Measurements from ENCODE around the gene MUSK.

DNA sequence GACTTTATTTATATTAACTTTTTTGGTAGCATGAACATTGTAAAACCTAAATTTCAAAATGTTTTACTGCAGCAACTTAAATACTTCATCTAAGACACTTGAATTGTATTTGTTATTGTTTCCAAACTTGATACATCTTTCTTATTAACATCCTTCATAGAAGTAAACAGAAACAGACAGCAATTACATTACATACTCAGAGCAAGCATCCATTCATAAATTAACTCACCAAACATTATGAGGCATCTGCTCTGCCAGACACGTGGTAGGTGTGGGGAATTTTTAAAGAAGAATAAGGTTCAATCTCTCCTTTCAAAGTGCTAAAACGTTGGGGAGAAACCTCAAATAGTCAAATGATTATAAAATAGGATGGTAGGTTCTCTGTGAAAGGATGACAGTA is 130.8 kb downstream of the MUSK start:
- TF ChIP-seq POLR2A (IDR thresholded peaks at IDR 0.05; ENCODE audit: low read depth, low read length) (no peak), POLR2AphosphoS5 (IDR thresholded peaks at IDR 0.05; ENCODE audit: insufficient read depth, low read depth, low read length) (no peak)
- TF ChIP-seq, protein P1, sequence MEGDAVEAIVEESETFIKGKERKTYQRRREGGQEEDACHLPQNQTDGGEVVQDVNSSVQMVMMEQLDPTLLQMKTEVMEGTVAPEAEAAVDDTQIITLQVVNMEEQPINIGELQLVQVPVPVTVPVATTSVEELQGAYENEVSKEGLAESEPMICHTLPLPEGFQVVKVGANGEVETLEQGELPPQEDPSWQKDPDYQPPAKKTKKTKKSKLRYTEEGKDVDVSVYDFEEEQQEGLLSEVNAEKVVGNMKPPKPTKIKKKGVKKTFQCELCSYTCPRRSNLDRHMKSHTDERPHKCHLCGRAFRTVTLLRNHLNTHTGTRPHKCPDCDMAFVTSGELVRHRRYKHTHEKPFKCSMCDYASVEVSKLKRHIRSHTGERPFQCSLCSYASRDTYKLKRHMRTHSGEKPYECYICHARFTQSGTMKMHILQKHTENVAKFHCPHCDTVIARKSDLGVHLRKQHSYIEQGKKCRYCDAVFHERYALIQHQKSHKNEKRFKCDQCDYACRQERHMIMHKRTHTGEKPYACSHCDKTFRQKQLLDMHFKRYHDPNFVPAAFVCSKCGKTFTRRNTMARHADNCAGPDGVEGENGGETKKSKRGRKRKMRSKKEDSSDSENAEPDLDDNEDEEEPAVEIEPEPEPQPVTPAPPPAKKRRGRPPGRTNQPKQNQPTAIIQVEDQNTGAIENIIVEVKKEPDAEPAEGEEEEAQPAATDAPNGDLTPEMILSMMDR (IDR thresholded peaks at IDR 0.05; ENCODE audit: extremely low read depth in 1 of 2, insufficient read depth in 1 of 2, low read depth in 1 of 2, low read length in 2 of 2): no peak

All from endothelial cell of umbilical vein (primary cell).